ENCODE data around the gene ZDHHC14. TPM values are rescaled to one million over a fixed set of nuclear protein-coding genes. Genes with fewer than 3 reads are reported as not detected.

ZDHHC14 gene
- total and polyA plus RNA-seq, 5 donors, result 10.6 to 22.1 (median 20.2) TPM

DNA sequence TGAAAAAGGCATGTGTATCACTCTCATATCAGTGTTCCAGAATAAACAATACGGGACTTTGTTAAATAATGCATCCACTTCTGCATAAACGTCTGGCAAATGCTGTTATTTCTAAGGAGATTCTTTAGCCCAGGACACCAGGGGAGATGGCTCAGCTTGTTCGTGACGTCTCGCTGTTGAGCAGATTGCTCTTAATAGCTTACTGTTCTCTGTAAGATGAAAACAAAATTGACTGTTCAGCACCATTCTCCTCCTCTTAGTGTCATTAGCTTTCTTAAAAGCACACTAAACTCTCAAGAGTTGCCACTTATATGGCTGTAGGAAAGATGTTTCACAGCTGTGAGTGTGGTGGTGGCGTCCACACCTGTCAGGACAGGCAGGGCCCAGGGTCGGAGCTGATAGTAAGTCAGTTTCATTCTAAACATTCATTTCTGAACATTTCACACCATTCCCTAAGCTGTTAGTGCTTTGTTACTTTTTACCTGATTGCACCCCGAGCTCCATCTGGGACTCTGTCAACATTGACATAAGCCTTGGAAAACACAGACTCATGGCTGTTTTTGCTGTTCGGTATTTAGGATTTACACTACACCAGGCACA is 132.1 kb downstream of the ZDHHC14 start:
- intact Hi-C loops (cut with DNase I), result no loop called here
- Histone ChIP-seq H3K4me3 (ENCODE audit: low read length) (no peak overlapping the region), H3K27me3 (ENCODE audit: control insufficient read depth, insufficient read depth) (no peaks in the 10 kb centered on the region), H3K27ac (ENCODE audit: low read length) (no peak overlapping the region), H3K4me1 (ENCODE audit: control insufficient read depth, insufficient read depth, low read length) (peaks cover 8% of the 10 kb centered on the region), H3K9me3 (ENCODE audit: control insufficient read depth, low read length) (no peaks in the 10 kb centered on the region)
- ATAC-seq, result no peak
- no peak for DNase-seq
- WGBS, result 64% methylated on average over 9 of the region's 9 CpGs

DNA sequence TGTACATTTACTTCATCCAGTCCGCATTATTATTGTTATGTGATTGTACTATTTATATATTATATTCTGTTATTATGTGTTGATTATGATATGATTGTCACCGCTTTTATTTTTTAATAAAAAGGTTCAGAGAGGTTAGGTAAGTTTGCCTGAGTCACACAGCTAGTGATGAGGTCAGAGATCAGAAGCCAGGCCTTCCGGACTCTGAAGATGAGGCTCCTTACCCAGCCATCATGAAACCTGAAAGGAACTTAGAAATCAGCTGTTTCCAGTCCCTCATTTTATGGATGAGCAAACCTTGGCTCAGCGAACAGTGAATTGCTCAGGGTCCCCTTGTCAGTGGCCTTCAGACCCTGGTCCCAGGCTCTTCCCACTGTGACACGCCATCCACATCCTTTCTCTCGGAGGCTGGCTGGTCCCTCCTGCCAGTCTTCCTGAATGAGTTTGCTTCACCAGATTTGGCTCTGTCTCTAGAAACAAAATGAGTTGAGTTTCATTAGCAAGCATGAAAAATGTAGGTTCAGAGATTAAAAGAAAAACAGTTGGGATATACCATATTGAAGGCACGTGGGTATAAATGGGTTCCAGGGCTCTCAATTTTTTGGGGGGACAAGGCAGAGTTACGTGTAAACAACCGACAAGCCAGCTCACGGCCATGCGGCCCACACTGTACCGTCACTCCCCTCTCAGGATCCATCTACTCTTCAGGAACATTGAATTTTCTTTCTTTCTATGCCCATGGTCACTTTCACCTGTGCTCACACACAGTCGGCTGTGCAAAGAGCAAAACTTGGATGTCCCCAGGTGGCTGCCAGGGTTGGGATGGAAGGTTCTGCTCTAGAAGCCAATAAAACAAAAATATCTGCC is 132.9 kb downstream of the ZDHHC14 start:
- H3K4me1 ChIP-seq (ENCODE audit: control insufficient read depth, insufficient read depth, low read length), result peaks cover 9% of the 10 kb centered on the region
- no peaks in the 10 kb centered on the region for H3K27me3 ChIP-seq (ENCODE audit: control insufficient read depth, insufficient read depth)
- 97% methylated on average over 13 of the region's 13 CpGs for WGBS
- intact Hi-C loops (cut with DNase I), result no loop called here
- ATAC-seq (no peak), DNase-seq (no peak)
- H3K4me3 ChIP-seq (ENCODE audit: low read length), result no peak overlapping the region
- no peaks in the 10 kb centered on the region for H3K9me3 ChIP-seq (ENCODE audit: control insufficient read depth, low read length)
- H3K27ac ChIP-seq (ENCODE audit: low read length), result no peak overlapping the region

DNA sequence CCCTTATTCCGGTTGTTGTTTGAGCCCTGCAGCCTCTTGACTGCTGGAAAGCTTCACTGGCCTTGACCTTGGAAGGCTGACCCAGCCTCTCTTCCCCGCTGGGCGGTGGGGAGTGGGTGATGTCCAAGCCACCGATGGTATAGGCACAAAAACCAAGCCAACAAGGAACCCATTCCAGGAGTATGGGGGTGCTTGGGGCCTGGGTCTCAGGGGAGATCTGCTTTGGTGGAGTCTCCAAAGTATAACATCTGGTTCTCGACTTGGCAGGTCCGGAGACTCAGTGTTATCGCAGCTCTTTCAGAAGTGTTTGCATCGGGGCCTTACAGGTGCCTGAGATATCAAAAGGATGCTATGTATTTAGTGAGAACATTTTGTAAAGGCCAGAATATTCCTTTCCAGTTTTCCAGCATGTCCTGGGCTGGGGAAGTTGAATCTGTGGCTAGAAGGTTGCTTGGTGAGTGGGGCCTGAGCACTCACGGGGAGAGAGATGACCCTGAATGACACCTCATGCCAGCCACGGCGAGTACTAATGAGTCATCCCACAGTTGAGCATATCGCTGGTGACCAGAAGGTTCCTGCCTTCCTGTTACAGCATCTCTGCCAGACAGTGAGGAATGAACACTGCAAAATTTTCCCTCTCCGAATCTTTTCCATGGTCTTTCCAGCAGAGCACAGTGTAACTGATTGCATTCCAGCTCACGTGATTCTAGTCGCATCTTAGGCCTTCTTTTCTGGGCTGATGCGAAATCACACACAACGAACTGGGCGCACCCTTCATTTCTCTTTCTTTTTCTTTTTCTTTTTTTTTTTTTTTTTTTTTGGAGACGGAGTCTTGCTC is 133.9 kb downstream of the ZDHHC14 start:
- H3K4me1 ChIP-seq (ENCODE audit: control insufficient read depth, insufficient read depth, low read length), result peaks cover 9% of the 10 kb centered on the region
- ATAC-seq (peak; percentile 74 to 95), DNase-seq (peak in 1 of 3 donors; percentile 46)
- whole genome bisulfite sequencing, result 75% methylated on average over 19 of the region's 19 CpGs
- no peak overlapping the region for H3K27ac ChIP-seq (ENCODE audit: low read length)
- H3K9me3 ChIP-seq (ENCODE audit: control insufficient read depth, low read length), result no peaks in the 10 kb centered on the region
- intact Hi-C loops (cut with DNase I), result no loop called here
- no peak overlapping the region for H3K4me3 ChIP-seq (ENCODE audit: low read length)
- H3K27me3 ChIP-seq (ENCODE audit: control insufficient read depth, insufficient read depth), result no peaks in the 10 kb centered on the region

DNA sequence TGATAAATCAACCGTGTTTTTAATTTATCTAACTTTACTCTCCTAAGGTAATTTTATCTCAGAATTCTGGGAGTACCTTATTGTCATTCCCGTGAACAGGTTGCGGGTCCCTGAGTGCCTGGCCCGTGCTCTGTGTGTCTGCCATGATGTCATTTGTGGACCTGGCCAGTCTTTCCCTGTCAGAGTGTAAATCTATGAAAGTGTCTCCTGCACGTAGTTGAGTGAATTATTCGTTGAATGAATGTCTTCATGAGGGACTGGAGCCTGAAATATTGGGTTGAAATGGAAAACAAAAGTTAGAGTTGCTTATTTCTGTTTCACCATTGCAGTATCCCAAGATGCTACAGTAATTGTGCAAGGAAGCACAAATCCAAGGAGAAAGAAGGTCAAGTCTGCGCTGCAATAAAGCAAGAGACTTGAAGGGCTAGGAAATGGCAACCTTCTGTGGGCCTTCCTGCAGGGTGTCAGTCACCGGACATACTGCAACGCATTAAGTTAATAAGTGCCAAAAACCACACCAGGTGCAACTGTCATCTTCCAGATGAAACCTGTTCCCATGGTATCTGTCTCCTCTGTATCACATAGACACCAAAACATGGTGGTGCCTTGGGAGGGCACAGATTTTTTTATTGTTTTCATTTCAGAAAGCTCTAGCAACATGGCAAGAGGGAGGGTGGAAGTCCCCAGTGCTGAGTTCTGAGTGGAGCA is 135.5 kb downstream of the ZDHHC14 start:
- peaks cover 12% of the 10 kb centered on the region for H3K4me1 ChIP-seq (ENCODE audit: control insufficient read depth, insufficient read depth, low read length)
- no peak overlapping the region for H3K4me3 ChIP-seq (ENCODE audit: low read length)
- no peak overlapping the region for H3K27ac ChIP-seq (ENCODE audit: low read length)
- WGBS, result 91% methylated on average over 9 of the region's 9 CpGs
- H3K27me3 ChIP-seq (ENCODE audit: control insufficient read depth, insufficient read depth), result no peaks in the 10 kb centered on the region
- H3K9me3 ChIP-seq (ENCODE audit: control insufficient read depth, low read length), result no peaks in the 10 kb centered on the region
- no peak for ATAC-seq
- no peak for DNase-seq
- intact Hi-C loops (cut with DNase I), result no loop called here

DNA sequence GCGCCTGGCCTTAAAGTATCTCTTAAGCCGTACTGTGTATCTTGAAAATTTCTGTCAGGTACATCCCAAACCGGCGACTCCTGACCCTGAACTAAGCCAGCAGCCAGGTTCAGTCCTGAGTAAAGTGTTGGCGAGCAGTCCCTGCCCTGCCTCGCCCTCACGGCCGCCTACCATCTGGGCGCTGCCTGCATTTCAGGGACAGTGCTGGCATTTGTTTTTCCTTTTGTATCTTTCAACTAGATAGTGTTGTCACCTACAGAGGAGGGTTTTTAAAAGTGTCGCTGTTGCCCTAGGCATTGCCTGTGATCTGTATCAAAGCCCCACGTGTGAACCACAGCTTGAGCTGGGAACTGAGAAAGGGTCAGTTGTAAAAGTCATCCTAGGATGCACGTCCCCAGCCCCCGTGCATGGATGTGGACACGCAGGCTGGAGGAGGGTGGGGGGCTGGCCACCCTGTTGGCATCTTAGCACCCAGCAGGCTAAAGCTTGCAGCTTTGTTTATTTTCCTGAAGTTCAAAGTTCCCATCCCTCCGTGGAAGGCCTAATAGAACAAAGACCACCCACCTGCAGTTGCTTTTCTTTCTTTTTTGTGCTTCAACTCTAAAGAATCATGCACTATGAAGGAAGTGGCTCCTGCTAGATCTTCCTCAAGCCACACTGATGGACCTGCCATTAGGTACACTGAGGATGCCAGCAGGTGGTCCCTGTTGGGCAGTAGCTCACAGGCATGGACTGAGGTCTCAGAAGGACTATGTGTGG is 136.8 kb downstream of the ZDHHC14 start:
- 75% methylated on average over 15 of the region's 15 CpGs for WGBS
- DNase-seq, result no peak
- Histone ChIP-seq H3K4me3 (ENCODE audit: low read length) (no peak overlapping the region), H3K9me3 (ENCODE audit: control insufficient read depth, low read length) (no peaks in the 10 kb centered on the region), H3K27ac (ENCODE audit: low read length) (no peak overlapping the region), H3K4me1 (ENCODE audit: control insufficient read depth, insufficient read depth, low read length) (peaks cover 12% of the 10 kb centered on the region), H3K27me3 (ENCODE audit: control insufficient read depth, insufficient read depth) (no peaks in the 10 kb centered on the region)
- ATAC-seq, result no peak
- intact Hi-C loops (cut with DNase I), result no loop called here

DNA sequence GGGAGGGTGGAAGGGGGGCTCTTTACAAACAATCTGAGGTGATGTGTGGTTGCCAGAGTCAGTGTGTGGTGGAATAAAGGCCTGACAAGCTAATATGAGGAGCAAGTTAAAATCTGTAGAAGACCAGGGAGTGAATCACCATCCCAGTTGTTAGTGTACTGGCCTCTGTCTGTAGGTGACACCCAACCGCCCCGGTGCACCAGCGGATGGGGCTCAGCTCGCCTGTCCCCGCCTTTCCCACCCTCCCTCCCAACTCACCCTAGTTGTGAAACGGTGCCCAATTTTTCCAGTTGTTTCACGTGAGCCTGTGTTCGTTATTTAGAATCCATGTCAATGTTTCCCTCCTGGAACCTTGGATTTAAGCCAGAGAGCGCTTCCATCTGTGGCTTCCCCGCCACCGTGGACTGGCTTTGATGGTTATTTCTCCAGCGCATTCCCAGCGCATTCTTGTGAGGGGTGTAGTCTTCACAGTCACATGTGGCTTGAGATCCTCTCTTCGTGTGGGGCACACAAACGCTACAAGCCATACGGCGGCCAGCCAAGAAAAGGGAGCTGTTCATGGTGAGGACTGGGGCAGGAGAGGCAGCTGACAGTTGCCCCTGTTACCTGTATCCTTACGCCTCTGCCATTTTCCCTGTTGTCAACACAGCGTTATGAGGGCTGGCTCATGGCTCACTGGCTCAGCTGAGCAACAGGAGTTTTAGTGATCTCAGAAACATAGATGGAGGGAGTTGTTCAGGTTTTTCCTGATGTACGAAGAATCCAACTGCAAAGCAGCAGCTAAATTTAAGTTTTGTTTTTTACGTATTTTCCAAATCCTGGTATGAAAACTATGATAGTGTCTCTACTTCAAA is 137.6 kb downstream of the ZDHHC14 start:
- DNase-seq (peak in 1 of 3 donors; percentile 69), ATAC-seq (peak; percentile 34 to 37)
- Histone ChIP-seq H3K4me1 (ENCODE audit: control insufficient read depth, insufficient read depth, low read length) (peaks cover 12% of the 10 kb centered on the region), H3K9me3 (ENCODE audit: control insufficient read depth, low read length) (no peaks in the 10 kb centered on the region), H3K4me3 (ENCODE audit: low read length) (no peak overlapping the region), H3K27ac (ENCODE audit: low read length) (no peak overlapping the region), H3K27me3 (ENCODE audit: control insufficient read depth, insufficient read depth) (no peaks in the 10 kb centered on the region)
- intact Hi-C loops (cut with DNase I), result no loop called here
- WGBS, result 50% methylated on average over 21 of the region's 21 CpGs

DNA sequence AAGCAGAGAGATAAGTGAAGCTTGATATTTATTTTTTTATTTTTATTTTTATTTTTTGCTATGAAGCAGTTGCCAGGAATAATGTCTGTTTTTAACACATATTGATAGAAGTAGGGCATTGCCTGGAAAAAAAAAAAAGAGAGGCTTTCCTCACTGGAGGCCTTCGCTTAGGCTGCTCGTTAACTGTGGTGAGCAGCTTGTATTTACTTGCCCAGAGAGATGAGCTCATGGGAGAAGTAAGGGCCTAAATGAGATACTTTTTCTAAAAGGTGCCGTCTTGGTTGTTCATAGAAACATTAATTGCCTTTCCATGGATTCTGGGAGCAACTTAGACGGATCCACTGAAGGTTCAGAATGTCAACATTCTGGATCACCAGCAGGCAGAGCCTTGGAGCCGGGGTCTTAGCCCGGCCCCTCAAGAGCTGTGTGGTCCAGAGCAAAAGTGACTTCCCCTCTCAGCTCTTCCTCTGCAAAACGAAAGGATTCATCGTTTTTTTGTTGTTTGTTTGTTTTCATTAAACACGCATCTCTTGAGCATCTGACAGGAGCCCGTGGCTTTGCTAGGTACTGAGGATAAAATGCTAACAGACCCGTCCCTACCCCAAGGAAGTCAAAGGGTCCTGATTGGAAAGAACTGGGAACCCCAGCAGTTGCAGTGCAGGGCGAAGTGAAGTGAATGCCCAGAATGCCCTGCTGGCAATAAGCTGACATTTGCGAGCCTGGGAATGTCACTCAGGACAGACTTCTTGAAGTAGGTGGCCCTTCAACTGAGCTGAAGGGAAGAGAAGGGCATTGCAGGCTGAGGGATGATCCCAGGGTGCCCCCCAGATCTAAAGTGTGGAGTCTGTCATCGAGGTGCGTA is 138.5 kb downstream of the ZDHHC14 start:
- intact Hi-C loops (cut with DNase I), result no loop called here
- peaks cover 11% of the 10 kb centered on the region for H3K4me1 ChIP-seq (ENCODE audit: control insufficient read depth, insufficient read depth, low read length)
- no peaks in the 10 kb centered on the region for H3K9me3 ChIP-seq (ENCODE audit: control insufficient read depth, low read length)
- 81% methylated on average over 15 of the region's 15 CpGs for WGBS
- no peak overlapping the region for H3K4me3 ChIP-seq (ENCODE audit: low read length)
- H3K27me3 ChIP-seq (ENCODE audit: control insufficient read depth, insufficient read depth), result no peaks in the 10 kb centered on the region
- ATAC-seq, result no peak
- H3K27ac ChIP-seq (ENCODE audit: low read length), result no peak overlapping the region
- no peak for DNase-seq

DNA sequence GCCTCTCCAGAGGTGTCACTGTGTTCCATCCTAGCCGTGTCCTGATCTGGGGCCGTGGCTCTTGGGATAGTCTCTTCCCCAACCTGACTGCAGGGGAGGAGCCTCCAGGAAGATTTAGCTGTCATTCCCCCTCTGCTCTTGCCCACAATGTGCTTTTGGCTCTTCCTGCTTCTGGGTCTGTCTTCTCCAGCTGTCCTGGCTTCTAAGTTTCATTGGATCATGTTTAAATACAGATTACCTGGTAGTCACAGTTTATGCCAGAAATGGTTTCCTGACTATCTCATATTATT is 139.1 kb downstream of the ZDHHC14 start:
- H3K4me1 ChIP-seq (ENCODE audit: control insufficient read depth, insufficient read depth, low read length), result peaks cover 5% of the 10 kb centered on the region
- DNase-seq, result no peak
- no peak overlapping the region for H3K27ac ChIP-seq (ENCODE audit: low read length)
- WGBS, result 93% methylated on average over 2 of the region's 2 CpGs
- H3K4me3 ChIP-seq (ENCODE audit: low read length), result no peak overlapping the region
- no peaks in the 10 kb centered on the region for H3K9me3 ChIP-seq (ENCODE audit: control insufficient read depth, low read length)
- intact Hi-C loops (cut with DNase I), result no loop called here
- ATAC-seq, result no peak
- no peaks in the 10 kb centered on the region for H3K27me3 ChIP-seq (ENCODE audit: control insufficient read depth, insufficient read depth)

DNA sequence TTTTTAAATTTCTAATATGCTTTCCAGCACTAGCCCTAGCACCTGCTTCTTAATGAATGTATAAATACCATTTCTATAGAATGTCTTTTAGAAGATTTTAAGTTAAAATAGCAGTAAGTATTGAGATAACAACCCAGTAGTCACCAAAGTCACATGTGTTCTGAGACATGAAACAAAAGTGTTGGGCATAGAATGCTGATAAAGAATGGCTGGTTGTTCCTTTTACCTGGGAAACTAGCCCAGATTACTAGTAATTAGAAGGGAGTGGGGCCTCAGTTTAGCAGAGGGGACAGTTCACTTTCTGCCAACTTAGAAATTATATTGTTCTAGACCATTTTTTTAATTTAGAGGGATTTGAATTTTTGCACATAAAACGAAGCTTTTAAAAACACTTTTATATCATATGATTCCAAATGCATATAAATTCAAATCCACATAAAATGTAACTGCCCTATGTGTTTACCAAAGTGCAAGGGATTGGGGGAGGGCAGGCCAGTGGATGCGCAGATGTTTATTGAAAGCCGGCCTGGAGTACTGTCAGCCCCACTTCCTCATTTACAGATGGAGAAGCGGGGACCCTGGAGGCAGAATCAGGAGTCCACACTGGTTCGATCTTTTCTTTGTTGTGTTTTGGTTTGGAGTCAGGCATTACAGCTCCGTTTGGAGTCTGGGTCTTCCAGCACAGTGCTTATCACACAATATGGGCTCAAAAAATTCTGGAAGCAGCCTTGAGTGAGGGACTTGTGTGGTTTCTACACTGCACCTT is 139.8 kb downstream of the ZDHHC14 start:
- Histone ChIP-seq H3K27ac (ENCODE audit: low read length) (no peak overlapping the region), H3K27me3 (ENCODE audit: control insufficient read depth, insufficient read depth) (no peaks in the 10 kb centered on the region), H3K4me1 (ENCODE audit: control insufficient read depth, insufficient read depth, low read length) (peaks cover 4% of the 10 kb centered on the region), H3K9me3 (ENCODE audit: control insufficient read depth, low read length) (no peaks in the 10 kb centered on the region), H3K4me3 (ENCODE audit: low read length) (no peak overlapping the region)
- ATAC-seq (no peak), DNase-seq (no peak)
- intact Hi-C loops (cut with DNase I), result no loop called here
- 88% methylated on average over 6 of the region's 6 CpGs for WGBS

Data from right cardiac atrium (tissue), 5 donors.